K562 (cell line): ENCODE results near the gene LDB2. TPM values are rescaled to one million over a fixed set of nuclear protein-coding genes. Genes with fewer than 3 reads are reported as not detected.
A peak's percentile ranks its signal among the peaks of the same experiment; 100 is the strongest.

Experiments used
- ATAC-seq: fragments of 200-7000 bp; cut with Tn5 transposase; 3 replicates; pipeline ENCODE4 v1.9.1; 2020; ENCODE audit warnings: moderate library complexity
- BruUV-seq: library from RNA; stranded (reverse); fragments of 400-500 nt; replicated peaks from 2 replicates; lab custom pipeline; 2021; lab: Mats Ljungman, UMichigan
- CTCF ChIA-PET: fragments of 300-600 bp; formaldehyde crosslinking; extraction: SDS; loops from one replicate; lab custom pipeline; 2021; ENCODE audit warnings: low intra/inter-chr PET ratio; lab: Yijun Ruan, JAX
- POLR2A ChIA-PET: fragments of 300-600, 350-650 bp; sonication (Branson Sonifier 250); formaldehyde crosslinking; extraction: SDS; loops from one replicate; lab custom pipeline; 2021; ENCODE audit warnings: antibody characterized with exemption, inconsistent platforms; lab: Yijun Ruan, JAX
- DNase-seq, 4 experiments: peaks; one replicate each; pipeline versions ENCODE4 v3.0.0 to v3.0.0-alpha.2; 2011 to 2018; ENCODE audit warnings: low spot score in 3 of 4, mixed read lengths in 3 of 4; ENCODE audit errors: extremely low read depth in 1 of 4
- FAIRE-seq: peaks from 2 replicates; lab custom pipeline; 2011; peaks lifted over from hg19 to GRCh38; lab: Jason Lieb, UNC
- H2AFZ ChIP-seq: 2 replicates; pipeline ENCODE4 v1.6.0; 2011; ENCODE audit warnings: low read depth, low read length, control low read depth, inconsistent platforms
- H3K27ac ChIP-seq: fragments of 200-600 bp; 3 replicates; pipeline ENCODE4 v1.8.0; 2011; ENCODE audit warnings: low read depth, mild to moderate bottlenecking, control low read depth, inconsistent platforms, low read length, moderate library complexity, mixed read lengths; ENCODE audit errors: extremely low read depth
- H3K27me3 ChIP-seq, 2 experiments: fragments of 300-600 bp in 1 of 2; 2 replicates in 1 of 2; 3 replicates in 1 of 2; pipeline versions ENCODE4 v1.6.0 to v1.8.0; 2011; ENCODE audit warnings: inconsistent platforms in 2 of 2, low read length in 2 of 2, mild to moderate bottlenecking in 1 of 2, mixed read lengths in 1 of 2, moderate library complexity in 1 of 2; ENCODE audit not compliant: control insufficient read depth in 2 of 2, insufficient read depth in 2 of 2
- H3K36me3 ChIP-seq: fragments of 300-600 bp; 3 replicates; pipeline ENCODE4 v1.8.0; 2011; ENCODE audit warnings: mild to moderate bottlenecking, low read length, inconsistent platforms; ENCODE audit not compliant: control insufficient read depth, insufficient read depth
- H3K4me1 ChIP-seq, 2 experiments: fragments of 200-600 bp in 1 of 2; replicated peaks in 1 of 2; 2 replicates in 1 of 2; 3 replicates in 1 of 2; pipeline versions ENCODE4 v1.5.1 to v1.8.0; 2011; ENCODE audit warnings: inconsistent platforms in 2 of 2, low read length in 2 of 2, mild to moderate bottlenecking in 1 of 2, mixed read lengths in 1 of 2, moderate library complexity in 1 of 2; ENCODE audit not compliant: control insufficient read depth in 2 of 2, insufficient read depth in 2 of 2
- H3K4me2 ChIP-seq: 2 replicates; pipeline ENCODE4 v1.6.1; 2011; ENCODE audit warnings: low read length, control low read depth, inconsistent platforms, mixed read lengths; ENCODE audit not compliant: insufficient read depth
- H3K4me3 ChIP-seq: fragments of 200-600 bp; sonication (generic), shearing (Covaris generic); 2 replicates; pipeline ENCODE4 v1.5.1; 2016; ENCODE audit warnings: control low read depth, inconsistent platforms
- H3K79me2 ChIP-seq: fragments of 200-600 bp; 3 replicates; pipeline ENCODE4 v1.8.0; 2011; ENCODE audit warnings: low read length, inconsistent platforms; ENCODE audit not compliant: control insufficient read depth, insufficient read depth
- H3K9ac ChIP-seq, 2 experiments: 2 replicates each; pipeline versions ENCODE4 v1.6.0 to v1.6.1; 2011; ENCODE audit warnings: low read depth in 2 of 2, low read length in 2 of 2, control low read depth in 1 of 2, inconsistent platforms in 1 of 2, mild to moderate bottlenecking in 1 of 2, mixed read lengths in 1 of 2; ENCODE audit not compliant: insufficient read depth in 1 of 2
- H3K9me1 ChIP-seq: one replicate; pipeline ENCODE4 v1.6.0; 2011; ENCODE audit warnings: inconsistent platforms, mild to moderate bottlenecking, low read length, moderate library complexity; ENCODE audit not compliant: control insufficient read depth, insufficient read depth
- H3K9me3 ChIP-seq: replicated peaks from 2 replicates; pipeline ENCODE4 v1.5.1; 2011; ENCODE audit warnings: low read depth, low read length, inconsistent platforms; ENCODE audit not compliant: control insufficient read depth, insufficient read depth
- H4K20me1 ChIP-seq: replicated peaks from 2 replicates; pipeline ENCODE4 v1.6.1; 2011; ENCODE audit warnings: low read length, inconsistent platforms, mixed read lengths; ENCODE audit not compliant: control insufficient read depth, insufficient read depth
- CTCF ChIP-seq, 3 experiments: IDR thresholded peaks in 2 of 3; conservative IDR thresholded peaks in 1 of 3; 2 replicates each; pipeline ENCODE4 v1.5.1; 2011 to 2012; ENCODE audit warnings: low read length in 3 of 3, mild to moderate bottlenecking in 3 of 3, control low read depth in 2 of 3, improper control_type of control experiment in 1 of 3, inconsistent platforms in 1 of 3, low read depth in 1 of 3, mixed read lengths in 1 of 3, moderate library complexity in 1 of 3; ENCODE audit not compliant: insufficient read depth in 2 of 3
- HINFP ChIP-seq: fragments of 450-650 bp; conservative IDR thresholded peaks from 2 replicates; pipeline ENCODE4 v1.6.1; 2016; ENCODE audit warnings: missing genetic modification characterization, low read depth, mild to moderate bottlenecking, control low read depth, missing compliant biosample characterization
- KDM1A ChIP-seq, 2 experiments: fragments of 450-650 bp; IDR thresholded peaks; 2 replicates each; pipeline ENCODE4 v1.6.1; 2016; ENCODE audit warnings: mild to moderate bottlenecking in 2 of 2
- NCOA2 ChIP-seq, 2 experiments: fragments of 450-650 bp; IDR thresholded peaks; 2 replicates each; pipeline ENCODE4 v1.6.1; 2018; ENCODE audit warnings: mild to moderate bottlenecking in 2 of 2, moderate library complexity in 1 of 2; ENCODE audit not compliant: partially characterized antibody in 2 of 2
- NFYB ChIP-seq: IDR thresholded peaks from 2 replicates; pipeline ENCODE4 v1.6.1; 2011; ENCODE audit warnings: mild to moderate bottlenecking, moderate library complexity; ENCODE audit not compliant: insufficient read length; ENCODE audit errors: extremely low read depth
- PML ChIP-seq: IDR thresholded peaks from 2 replicates; pipeline ENCODE4 v1.6.1; 2012; ENCODE audit warnings: low read length, inconsistent platforms
- PPARD ChIP-seq: fragments of 250-450 bp; sonication (Bioruptor Pico); IDR thresholded peaks from 2 replicates; pipeline ENCODE4 v1.8.0; 2022; ENCODE audit warnings: inconsistent platforms, mild to moderate bottlenecking, moderate library complexity
- ZFP1 ChIP-seq: fragments of 450-650 bp; formaldehyde crosslinking; IDR thresholded peaks from 2 replicates; pipeline ENCODE4 v1.4.0; 2020; ENCODE audit warnings: mild to moderate bottlenecking, mixed read lengths
- ZKSCAN1 ChIP-seq: fragments of 150-350 bp; IDR thresholded peaks from 2 replicates; pipeline ENCODE4 v1.6.1; 2016; ENCODE audit warnings: low read depth, low read length
- ZNF395 ChIP-seq: fragments of 200-800 bp; sonication (Bioruptor generic); IDR thresholded peaks from 2 replicates; pipeline ENCODE4 v1.6.1; 2017; ENCODE audit warnings: missing genetic modification characterization, missing compliant biosample characterization
- WGBS: fragments of 100-300 bp; shearing (Covaris generic); methylation state at CpG from one replicate; pipeline ENCODE4 v1.1.6; 2016; ENCODE audit warnings: low coverage, mixed read lengths; ENCODE audit not compliant: insufficient coverage; ENCODE audit errors: missing lambda C conversion rate; 5-methylcytosine and 5-hydroxymethylcytosine counted together
- in situ Hi-C: fragments of 300-500 bp; cut with MboI; formaldehyde crosslinking; loops from 4 replicates; pipeline ENCODE4 v1.15.0; 2018; ENCODE audit warnings: inconsistent platforms, mixed read lengths
- intact Hi-C: fragments of 100-400 bp; cut with micrococcal nuclease; formaldehyde crosslinking; loops from 2 replicates; pipeline ENCODE4 v1.14.2; 2022
- polyA plus RNA-seq, 8 experiments: library from polyadenylated mRNA; depleted of rRNA in 4 of 8; stranded (reverse) in 5 of 8; unstranded in 3 of 8; fragments of >200 nt; fragmentation: Nextera tagmentation in 2 of 8; fragmentation: Illumina TruSeq in 1 of 8; extraction: Ambion mirVana in 2 of 8; extraction: Trizol in 1 of 8; gene quantifications; 2 replicates each; pipeline versions ENCODE4 v1.2.1 to v1.2.3, GENCODE V29; 2011 to 2014; ENCODE audit warnings: inconsistent platforms in 1 of 8, missing spikeins in 1 of 8
- total RNA-seq, 7 experiments: library from RNA; depleted of rRNA in 6 of 7; stranded (reverse); fragments of >200 nt in 6 of 7; fragmentation: Illumina TruSeq in 2 of 7; extraction: Trizol in 2 of 7; gene quantifications; 2 replicates each; pipeline versions ENCODE4 v1.2.1 to v1.2.3, GENCODE V29; 2011 to 2021; ENCODE audit warnings: low replicate concordance in 1 of 7

The LDB2 gene
- total and polyA plus RNA-seq, 9 of the 15 experiments (the other 6 are each of a cell fraction or from before 2014, with no cell fraction given): 0.10 to 0.20 TPM; not detected in 7

- ChIA-PET CTCF (no interaction called here), POLR2A (no interaction called here)
- TF ChIP-seq PPARD (no peak), CTCF (IDR thresholded peaks at IDR 0.05 in 2 of 3, conservative IDR thresholded peaks at IDR 0.05 in 1 of 3; ENCODE audit: insufficient read depth in 2 of 3, low read depth in 1 of 3, low read length in 3 of 3) (peak in 2 of 3 experiments; percentile 1 to 15; a peak in 2 of 6 replicates)
- intact Hi-C loops: no loop called here
- no peak for ATAC-seq
- H3K4me1 ChIP-seq: no peaks in the 10 kb centered on the region
- in situ Hi-C loops: no loop called here
- H3K27me3 ChIP-seq: no peaks in the 10 kb centered on the region
- no peak overlapping the region for H3K4me3 ChIP-seq
- H3K9me1 ChIP-seq: no peaks in the 10 kb centered on the region
- no peak overlapping the region for H3K27ac ChIP-seq
- H3K36me3 ChIP-seq: no peaks in the 10 kb centered on the region
- no peaks in the 10 kb centered on the region; the same call in 1 of the 2 replicates for H4K20me1 ChIP-seq
- no peak overlapping the region for H3K4me2 ChIP-seq
- H2AFZ ChIP-seq: no peak overlapping the region
- no TSS peak for BruUV-seq
- peak in 1 of 4 experiments; percentile 1 for DNase-seq
- no peaks in the 10 kb centered on the region for H3K9me3 ChIP-seq
- H3K79me2 ChIP-seq: no peaks in the 10 kb centered on the region
- no peak for FAIRE-seq
- no peak overlapping the region for H3K9ac ChIP-seq
These were observed 146.3 kb downstream of the LDB2 start for GRCh38 chr4:16752150-16752549.

- no peaks in the 10 kb centered on the region for H3K36me3 ChIP-seq
- no peak overlapping the region for H3K4me2 ChIP-seq
- H3K9me3 ChIP-seq: no peaks in the 10 kb centered on the region
- DNase-seq (no peak), ATAC-seq (no peak), FAIRE-seq (no peak)
- no peak overlapping the region for H2AFZ ChIP-seq
- ChIA-PET CTCF (no interaction called here), POLR2A (no interaction called here)
- no peaks in the 10 kb centered on the region for H3K9me1 ChIP-seq
- H3K79me2 ChIP-seq: no peaks in the 10 kb centered on the region
- no peak overlapping the region for H3K9ac ChIP-seq
- H3K4me3 ChIP-seq: no peak overlapping the region
- in situ Hi-C loops: no loop called here
- H3K4me1 ChIP-seq: no peaks in the 10 kb centered on the region
- intact Hi-C loops: no loop called here
- no peaks in the 10 kb centered on the region; the same call in 1 of the 2 replicates for H4K20me1 ChIP-seq
- no peak overlapping the region for H3K27ac ChIP-seq
- no TSS peak for BruUV-seq
- TF ChIP-seq HINFP (tag): no peak
- no peak for TF ChIP-seq PML
- TF ChIP-seq ZFP1 (CRISPR knock-in tag): no peak
- TF ChIP-seq NFYB: no peak
- TF ChIP-seq NCOA2 (IDR thresholded peaks at IDR 0.05; ENCODE audit: partially characterized antibody in 2 of 2): no peak
- TF ChIP-seq ZNF395 (CRISPR knock-in tag): no peak
- TF ChIP-seq KDM1A (IDR thresholded peaks at IDR 0.05): no peak
- no peak for TF ChIP-seq ZKSCAN1
- WGBS: 0% methylated on average over 8 of the region's 8 CpGs
- no peaks in the 10 kb centered on the region for H3K27me3 ChIP-seq
These were observed 147.4 kb downstream of the LDB2 start for GRCh38 chr4:16750882-16751642.
